Occipital lobe (tissue), 2 donors: ENCODE data around the gene ZSCAN5A. TPM values are rescaled to one million over a fixed set of nuclear protein-coding genes. Genes with fewer than 3 reads are reported as not detected.
"Not testable (repeated sequence)": the region's sequence is repeated elsewhere in the genome, so short reads cannot be mapped to it uniquely, and the experiment has no call there.

Experiments used
- DNase-seq: peaks from one replicate; lab custom pipeline; 2025; lab: John Stamatoyannopoulos, UW
- total RNA-seq: library from RNA; depleted of rRNA; stranded (reverse); fragments of >200 nt; gene quantifications from one replicate; pipeline ENCODE4 v1.2.3, GENCODE V29; 2014

The ZSCAN5A gene
- total RNA-seq, 1 donor from 2014 or later, result 4.8 TPM

DNA sequence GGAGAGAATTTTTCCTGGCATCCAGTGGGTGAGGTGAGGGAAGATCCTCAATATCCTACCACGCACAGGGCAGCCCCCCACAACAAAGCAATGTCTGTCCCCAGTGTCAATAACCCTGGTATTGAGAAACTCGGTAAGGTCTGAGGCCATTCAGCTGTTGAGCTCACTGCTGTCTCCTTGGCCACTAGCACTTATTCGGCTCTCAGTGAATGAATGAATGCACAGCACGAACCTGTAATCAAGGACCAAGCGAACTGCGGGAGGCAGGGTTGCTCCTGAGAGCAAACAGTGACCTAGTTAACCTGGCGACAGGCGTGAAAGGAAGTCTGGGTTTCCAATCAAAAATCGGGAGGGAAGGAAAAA, 640 bp downstream of the ZSCAN5A start:
- DNase-seq, result no peak

DNA sequence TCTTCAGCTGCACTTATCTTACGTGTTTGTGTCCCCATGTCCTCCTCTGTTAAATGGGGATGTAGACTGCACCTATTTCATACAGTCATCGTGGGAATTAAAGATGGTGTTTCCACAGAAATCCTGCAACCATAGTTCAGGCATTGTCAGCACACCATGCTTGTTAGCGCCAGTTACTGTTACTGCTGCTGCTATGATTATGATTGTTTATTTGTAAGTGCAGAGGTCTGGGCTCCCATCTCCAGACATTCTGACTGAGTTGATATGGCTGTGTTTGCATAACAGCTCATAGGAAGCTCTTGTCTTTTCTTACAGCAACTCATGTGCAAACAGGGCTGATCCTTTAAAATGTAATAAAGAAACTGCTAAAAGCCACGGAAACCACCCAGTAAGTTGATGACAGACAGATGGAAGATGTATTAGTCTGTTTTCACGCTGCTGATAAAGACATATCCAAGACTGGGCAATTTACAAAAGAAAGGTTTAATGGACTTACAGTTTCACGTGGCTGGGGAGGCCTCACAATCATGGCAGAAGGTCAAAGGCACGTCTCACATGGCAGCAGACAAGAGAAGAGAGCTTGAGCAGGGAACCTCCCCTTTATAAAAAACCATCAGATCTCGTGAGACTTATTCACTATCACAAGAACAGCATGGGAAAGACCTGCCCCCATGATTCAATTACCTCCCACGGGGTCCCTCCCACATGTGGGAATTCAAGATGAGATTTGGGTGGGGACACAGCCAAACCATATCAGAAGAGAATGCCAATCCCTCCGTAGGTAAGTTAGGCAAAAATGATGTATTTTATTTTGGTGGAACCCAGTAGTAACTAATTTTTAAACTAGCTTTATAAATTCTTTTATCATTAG, 1.6 kb downstream of the ZSCAN5A start:
- DNase-seq, result no peak

DNA sequence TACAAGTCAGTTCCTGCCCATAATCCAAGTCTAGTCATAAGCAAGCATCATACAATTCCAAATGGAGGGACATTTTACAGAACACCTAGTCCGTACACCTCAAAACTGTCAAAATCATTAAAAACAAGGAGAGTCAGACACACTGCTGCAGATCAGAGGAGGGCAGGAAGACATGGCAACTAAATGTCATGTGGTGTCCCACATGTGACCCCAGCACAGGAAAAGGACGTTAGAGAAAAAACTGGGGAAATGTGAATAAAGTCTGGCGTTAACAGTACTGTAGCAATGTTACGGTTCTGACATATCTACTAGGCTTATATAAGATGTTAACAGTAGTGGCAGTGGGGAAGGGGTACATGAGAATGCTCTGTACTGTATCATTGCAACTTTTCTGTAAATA, 2.3 kb downstream of the ZSCAN5A start:
- no peak for DNase-seq

DNA sequence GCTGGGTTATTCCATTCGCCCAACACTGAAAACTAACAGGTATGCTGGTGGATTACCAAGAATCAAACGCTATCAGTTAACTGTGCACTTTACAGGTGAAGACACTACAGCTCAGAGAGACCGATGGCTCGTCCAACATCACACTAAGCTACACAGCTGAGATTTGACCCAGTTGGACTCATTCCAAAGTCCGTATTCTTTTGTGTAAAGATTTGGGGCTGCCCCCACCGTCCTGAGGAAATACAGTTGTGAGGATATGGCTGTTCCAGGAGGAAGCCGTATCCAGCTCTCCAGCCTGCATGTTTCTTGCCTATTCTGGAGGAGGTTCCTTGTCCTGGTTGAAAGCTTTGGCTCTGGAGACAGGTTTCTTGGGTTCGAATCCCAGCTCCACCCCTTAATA, 4.2 kb downstream of the ZSCAN5A start:
- DNase-seq, result no peak

DNA sequence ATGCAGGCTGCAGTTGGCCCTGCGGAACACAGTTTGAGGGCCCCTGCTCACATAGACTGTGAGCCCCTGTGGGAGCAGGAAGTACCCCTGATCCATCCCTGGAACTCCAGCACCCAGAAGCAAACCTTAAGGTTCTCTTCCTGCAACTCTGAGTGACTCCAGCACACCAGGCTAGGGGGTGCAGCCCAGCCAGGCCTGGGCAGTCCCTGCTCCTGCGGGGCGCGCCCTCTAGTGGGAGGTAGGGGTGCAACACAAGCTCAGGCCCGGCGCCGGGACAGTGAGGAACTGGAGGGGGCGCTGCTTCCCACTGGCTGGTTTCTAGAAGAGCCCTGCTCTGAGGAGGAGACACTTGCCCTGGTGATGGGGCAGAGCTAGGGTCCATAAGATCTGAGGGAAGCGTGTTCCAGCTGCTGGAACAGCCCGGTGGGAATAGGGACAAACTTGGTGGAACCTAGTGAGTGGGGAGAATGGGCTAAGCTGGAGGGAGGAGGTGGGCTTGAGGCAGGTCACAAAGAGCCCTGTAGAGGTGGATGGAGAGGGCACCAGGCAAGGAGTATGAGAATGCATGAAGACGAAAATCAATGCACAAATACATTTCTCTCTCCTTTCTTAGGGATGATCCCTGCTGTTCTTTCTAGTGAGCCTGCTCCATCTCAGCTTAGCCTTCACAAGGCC, 5.0 kb downstream of the ZSCAN5A start:
- no peak for DNase-seq

DNA sequence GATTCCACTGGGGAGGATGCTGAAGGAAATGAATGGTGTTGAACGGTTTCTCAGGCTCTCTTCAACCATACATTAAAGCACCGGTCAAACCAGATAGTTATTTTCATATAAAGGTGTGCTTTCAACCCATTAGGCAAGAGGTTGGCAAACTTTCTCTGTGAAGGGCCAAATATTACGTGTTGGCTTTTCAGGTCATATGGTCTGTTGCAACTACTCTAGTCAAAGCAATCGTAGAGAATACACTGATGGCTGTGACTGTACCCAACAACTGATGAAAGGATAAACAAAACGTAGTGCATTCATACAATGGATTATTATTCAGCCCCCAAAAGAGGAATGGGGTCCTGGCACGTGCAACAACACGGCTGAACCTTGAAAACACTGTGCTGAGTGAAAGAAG, 5.8 kb downstream of the ZSCAN5A start:
- DNase-seq, result no peak

DNA sequence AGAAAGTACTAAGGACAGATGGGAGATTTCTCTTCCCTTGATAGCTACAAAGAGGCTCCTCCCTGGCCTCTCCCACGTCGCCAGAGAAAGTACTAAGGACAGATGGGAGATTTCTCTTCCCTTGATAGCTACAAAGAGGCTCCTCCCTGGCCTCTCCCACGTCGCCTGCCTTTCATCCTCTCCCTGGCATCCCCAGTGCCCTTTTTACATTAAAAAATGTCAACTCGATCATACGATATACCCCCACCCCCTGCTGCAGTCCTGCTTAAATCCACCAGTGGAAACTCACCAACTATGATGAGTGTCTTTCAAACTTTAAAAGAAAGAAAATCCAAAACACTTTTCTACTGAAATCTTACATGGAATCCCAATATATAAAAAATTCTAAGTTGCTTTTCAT, 7.6 kb downstream of the ZSCAN5A start:
- DNase-seq, result not testable (repeated sequence)

DNA sequence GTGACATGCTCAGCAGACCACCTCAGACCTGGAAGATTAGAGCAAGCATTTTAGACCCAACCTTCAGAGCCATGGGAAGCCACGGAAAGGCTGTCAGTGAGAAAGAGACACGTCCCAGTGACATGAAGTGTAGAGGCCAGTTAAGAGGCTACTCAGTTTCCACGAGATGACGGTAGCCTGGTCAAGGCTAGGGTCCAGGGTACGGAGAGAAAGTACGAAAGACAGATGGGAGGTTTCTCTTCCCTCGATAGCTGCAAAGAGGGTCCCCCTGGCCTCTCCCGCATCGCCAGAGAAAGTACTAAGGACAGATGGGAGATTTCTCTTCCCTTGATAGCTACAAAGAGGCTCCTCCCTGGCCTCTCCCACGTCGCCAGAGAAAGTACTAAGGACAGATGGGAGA, 8.6 kb downstream of the ZSCAN5A start:
- DNase-seq, result no peak

DNA sequence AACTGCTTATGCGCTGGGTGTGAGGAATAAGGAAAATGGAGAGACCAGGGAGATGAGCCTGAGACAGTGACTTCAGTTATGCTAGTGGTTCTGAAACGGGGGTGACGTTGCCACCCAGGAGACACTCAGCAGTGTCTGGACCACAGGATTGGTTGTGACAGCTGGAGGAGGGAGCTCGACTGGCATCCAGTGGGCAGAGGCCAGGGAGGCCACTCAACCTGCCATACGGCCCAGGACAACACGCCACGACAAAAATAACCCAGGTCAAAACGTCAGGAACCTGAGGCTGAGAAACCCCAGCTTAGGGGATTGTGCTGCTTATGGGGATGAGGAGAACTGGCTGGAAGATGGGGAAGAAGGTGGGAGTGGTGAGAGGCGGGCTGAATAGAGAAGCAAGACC, 10.4 kb downstream of the ZSCAN5A start:
- no peak for DNase-seq

DNA sequence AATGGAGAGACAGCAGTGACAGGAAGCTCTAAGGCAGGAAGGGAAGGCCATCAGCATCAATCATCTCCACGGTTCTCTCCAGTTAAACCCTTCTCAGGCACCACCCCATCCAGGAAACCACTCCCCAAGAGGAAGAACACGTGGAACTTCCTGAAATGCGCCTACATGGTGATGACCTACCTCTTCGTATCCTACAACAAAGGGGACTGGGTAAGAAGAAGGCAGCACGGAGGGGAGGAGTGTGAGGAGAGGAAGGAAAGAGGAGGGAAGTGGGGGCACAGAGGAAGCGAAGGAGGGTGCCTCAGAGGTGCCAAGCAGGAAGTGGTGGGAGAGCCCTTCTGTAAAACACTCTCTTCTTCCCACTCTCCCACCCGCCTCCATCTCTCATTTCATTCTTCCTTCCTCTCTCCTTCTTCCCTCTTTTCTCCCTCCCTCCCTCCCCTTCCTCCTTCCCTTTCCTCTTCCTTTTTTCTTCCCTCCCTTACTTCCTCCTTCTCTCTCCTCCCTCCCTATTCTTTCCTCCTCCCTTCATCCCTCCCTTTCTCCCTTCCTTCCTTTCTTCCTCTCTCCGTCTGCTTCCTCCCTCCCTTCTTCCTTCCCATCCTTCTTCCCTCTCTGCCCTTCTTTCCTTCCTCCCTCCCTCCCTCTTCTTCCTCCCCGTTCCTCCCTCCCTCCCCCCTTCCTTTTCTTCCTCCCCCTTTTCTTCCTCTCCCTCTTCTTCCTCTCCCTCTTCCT, 12.6 kb downstream of the ZSCAN5A start:
- no peak for DNase-seq

DNA sequence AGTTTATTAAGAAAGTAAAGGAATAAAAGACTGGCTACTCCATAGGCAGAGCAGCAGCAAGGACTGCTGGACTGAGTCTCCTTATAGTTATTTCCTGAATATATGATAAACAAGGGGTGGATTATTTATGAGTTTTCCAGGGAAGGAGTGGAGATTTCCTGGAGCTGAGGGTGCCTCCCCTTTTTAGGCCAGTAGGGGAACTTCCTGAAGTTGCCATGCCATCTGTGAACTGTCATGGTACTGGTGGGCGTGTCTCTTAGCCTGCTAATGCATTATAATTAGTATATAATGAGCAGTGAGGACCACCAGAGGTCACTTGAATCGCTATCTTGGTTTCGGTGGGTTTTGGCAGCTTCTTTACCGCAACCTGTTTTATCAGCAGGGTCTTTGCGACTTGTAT, 13.5 kb downstream of the ZSCAN5A start:
- DNase-seq, result no peak

DNA sequence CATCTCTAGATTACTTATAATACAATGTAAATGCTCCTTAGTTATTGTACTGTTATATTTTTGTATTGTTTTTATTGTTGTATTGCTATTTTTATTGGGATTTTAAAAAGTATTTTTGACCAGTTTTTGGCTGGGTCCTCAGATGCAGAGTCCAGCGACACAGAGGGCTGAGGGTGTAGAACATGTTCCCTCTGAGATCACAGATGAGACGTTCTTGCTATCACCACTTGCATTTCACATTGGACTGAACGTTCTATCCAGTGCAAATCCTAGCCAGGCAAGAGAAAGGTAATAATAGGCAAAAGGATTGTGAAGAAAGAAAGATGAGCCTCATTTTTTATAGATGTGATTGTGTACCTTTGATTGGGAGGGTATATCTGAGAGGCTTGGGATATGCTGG, 15.0 kb downstream of the ZSCAN5A start:
- no peak for DNase-seq

DNA sequence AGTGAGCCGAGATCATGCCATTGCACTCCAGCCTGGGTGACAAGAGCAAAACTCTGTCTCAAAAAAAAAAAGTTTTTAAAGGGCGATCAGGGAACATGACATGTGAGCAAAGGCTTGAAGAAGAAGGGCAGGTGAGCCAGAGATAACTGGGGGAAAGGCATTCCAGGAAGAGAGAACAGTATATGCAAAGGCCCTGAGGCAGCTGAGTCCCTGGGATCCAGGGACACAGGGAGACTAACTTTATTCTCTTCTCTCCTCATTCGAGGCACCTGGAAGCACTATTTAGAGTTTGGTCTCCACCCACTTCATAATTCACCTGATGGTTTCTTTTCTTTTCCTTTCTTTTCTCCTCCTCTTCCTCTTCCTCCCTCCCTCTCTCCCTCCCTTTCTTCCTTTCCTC, 17.6 kb downstream of the ZSCAN5A start:
- no peak for DNase-seq

DNA sequence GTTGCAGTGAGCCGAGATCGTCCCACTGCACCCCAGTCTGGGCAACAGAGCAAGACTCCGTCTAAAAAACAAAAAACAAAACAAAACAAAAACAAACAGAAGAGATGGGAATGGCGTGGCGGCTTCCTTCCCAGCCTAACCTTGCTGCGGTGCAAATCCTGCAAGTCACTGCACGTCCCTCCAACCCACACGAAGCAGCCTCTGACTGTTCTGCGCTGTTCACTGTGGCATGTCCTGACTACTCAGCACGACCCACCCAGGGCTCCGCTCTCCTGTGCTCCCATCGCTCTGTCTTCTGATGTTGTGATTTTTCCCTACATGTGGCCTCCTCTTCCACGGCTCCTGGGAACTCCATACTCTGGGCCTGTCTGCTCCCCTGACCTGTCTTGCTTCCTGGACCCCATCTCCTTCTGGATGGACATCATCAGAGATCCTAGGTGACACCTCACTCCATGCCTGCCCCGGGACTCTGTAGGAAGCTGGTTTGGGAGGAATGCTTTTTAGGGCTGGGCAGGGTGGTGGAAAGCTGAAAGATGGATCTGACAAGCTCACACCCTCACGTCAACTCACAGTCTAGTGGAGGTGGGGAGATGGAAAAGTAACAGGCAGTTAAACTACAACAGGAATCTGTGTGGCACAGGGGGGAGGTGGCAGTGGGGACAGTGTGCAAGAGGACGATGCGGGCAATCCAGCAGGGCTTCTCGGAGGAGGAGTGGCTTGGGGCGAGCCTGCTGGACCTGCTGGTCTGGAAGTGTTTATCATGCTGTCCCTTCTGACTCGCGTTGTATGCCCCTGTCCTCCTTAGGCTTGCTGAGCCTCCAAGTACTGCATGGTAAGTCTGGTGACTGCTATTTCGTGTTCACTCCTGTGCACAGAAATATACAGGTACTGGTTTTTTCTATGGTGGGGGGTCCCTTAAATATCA, 18.8 kb downstream of the ZSCAN5A start:
- no peak for DNase-seq

DNA sequence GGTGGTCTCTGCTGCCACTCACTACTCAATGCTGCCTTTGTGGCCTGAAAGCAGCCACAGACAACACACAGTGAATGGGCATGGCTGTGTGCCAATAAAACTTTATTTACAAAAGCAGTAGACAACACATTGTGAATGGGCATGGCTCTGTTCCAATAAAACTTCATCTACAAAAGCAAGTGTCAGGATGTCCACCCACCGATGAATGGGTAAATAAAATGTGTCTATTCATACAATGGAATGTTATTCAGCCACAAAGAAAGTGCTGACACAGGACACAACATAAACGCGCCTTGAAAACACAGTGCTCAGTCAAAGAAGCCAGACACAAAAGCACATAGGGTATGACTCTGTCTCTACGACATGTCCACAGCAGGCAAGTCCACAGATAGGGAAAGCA, 20.1 kb downstream of the ZSCAN5A start:
- no peak for DNase-seq

DNA sequence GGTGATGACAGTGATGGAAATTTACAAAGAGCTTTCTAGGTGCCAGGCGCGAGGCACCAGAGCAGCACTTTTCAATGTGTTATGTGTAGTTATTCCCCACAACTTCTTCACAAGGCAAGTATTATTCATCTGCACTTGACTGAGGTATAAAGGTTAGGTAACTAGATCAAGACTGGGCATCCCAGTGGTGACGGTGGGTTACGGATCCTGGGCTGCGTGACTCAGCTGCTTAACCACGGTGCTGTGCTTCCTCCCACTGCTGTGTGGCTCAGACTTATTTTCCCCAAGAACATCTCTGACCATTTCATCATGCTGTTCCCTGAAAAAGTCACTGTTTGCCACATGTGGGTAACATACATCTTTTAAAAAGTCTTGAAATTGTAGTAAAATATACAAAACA, 22.8 kb downstream of the ZSCAN5A start:
- no peak for DNase-seq

DNA sequence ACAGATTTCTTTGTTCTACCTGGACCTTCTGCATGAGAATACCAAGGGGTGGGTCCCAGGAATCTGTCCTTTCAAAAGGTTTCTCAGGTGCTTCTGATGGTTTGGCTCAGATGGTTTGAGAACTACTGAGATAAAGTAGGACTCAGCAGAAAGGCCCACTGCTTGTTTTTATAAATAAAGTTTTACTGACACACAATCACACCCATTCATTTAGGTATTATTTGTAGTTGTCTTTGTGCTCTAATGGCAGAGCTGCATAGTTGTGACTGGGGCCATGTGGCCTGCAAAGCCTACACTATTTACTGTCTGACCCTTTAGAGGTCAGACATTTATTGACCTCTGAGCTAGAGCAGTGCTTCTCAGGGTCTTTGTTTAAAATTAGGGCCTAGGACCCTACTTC, 24.5 kb downstream of the ZSCAN5A start:
- DNase-seq, result no peak

DNA sequence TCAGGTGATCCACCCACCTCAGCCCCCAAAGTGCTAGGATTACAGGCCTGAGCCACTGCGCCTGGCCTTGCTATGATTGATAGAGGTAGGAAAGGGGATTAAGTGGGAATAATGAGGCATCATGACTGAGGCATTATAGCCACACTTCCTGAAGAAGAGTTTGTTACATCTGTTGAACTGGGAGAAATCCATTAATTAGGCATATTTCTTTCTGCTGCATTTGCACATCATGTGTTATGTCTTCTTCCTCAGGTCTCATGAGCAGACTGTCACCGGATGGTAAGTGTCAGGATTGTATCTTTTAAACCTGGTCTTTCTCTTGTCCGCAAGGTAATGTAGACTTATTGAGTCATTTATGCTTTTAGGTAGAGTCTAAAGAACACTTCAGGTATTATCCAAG, 29.9 kb downstream of the ZSCAN5A start:
- no peak for DNase-seq

DNA sequence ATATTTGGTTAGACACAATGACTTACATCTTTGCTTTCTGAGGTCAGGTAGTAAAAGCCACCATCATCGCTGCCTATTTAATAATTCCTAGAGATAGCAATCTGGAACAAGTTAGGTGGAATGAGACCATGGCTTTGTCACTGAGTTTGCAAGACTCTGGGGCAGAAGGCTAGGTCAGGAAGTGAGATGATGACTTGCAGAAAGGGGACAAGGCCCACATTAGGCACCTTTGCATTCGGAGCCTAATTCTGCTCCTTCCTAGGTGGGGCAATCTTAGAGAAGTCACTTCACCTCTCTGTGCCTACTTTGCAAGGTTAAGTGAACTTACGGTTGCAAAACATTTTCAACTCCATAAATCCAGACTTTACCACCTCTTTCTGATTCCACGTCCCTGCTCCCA, 31.8 kb downstream of the ZSCAN5A start:
- no peak for DNase-seq

DNA sequence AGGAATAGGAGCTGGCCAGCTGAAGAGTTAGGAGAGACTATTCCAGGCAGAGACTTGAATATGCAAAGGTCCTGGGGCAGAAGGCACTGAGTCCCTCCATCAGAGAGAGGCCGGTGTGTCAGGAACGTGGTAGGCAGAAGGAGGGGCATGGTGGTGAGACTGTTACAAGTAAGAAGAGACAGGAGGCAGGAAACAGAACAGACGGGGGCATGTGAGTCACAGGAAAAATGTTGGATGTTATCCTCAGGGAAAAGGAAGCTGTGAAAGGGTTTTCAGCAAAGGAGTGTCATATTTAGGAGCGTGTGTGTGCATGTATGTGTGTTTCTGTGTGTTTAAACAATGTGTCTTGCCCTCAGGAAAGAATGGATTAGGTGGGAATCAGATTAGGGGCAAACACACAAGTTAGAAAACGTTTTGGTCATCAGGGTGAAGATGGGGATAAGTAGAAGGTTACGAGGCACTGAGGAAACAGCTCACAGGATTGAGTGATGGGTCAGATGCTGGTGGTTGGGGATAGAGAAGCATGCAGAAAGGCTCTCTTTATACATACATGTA, 41.0 kb downstream of the ZSCAN5A start:
- DNase-seq, result no peak

DNA sequence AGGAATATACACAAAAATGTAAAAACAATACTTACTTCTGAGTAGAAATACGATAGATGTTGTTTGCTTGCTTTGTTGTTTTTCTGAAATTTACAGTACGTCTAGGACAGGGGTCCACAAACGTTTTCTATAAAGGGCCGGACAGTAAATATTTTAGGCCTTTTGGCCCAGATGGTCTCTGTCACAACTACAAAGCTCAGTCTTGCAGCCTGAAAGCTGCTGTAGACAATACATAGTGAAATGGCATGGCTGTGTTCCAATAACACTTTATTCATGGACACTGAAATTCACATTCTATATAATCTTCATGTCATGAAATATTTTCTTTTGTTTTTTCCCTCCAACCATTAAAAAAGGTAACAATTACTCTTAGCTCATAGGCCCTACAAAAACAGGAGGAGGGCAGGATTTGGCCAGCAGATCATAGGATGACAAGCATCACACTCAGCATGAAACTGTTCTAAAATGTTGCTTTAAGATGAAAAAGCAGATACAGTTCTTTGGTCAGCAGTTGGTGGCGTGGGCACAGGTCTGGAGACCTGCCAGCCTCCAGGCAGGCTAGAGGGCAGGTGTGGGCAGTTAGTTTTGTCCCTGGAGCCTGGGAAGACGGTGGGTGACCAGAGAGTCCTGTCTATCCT, 42.4 kb downstream of the ZSCAN5A start, which contains the start of gene EDDM13:
EDDM13 (plus strand) TSS at position 588 of the 638 bp plus-strand sequence. CDS start 87 bp downstream, outside the sequence.
- no peak for DNase-seq
